GM20000 (cell line): ENCODE results near the gene ELF4.

Experiments
- DNase-seq: peaks from one replicate; pipeline ENCODE4 v3.0.0; 2012; ENCODE audit warnings: low spot score
- CTCF ChIP-seq: IDR thresholded peaks from 2 replicates; pipeline ENCODE4 v1.5.1; 2012; ENCODE audit warnings: mild to moderate bottlenecking, control low read depth; ENCODE audit errors: extremely low read depth, missing control alignments

The ELF4 gene

GRCh38 chrX:130082244-130083106 lies 27.8 kb downstream of the ELF4 start:
- peak; percentile 60 for DNase-seq

GRCh38 chrX:130081421-130082045 lies 28.8 kb downstream of the ELF4 start:
- no peak for DNase-seq
- TF ChIP-seq CTCF: no peak

More at GRCh38 chrX:130082244-130083106, 27.8 kb downstream of the ELF4 start:
- no peak for TF ChIP-seq CTCF

GRCh38 chrX:130080791-130081367 lies 29.4 kb downstream of the ELF4 start:
- no peak for DNase-seq
- no peak for TF ChIP-seq CTCF

GRCh38 chrX:130079824-130080406 lies 30.4 kb downstream of the ELF4 start:
- TF ChIP-seq CTCF: peak; percentile 58
- DNase-seq: peak; percentile 44

- TF ChIP-seq CTCF: no peak
- no peak for DNase-seq
Observed at GRCh38 chrX:130075777-130076176, 34.5 kb downstream of the ELF4 start.

GRCh38 chrX:130072345-130072740 lies 38.0 kb downstream of the ELF4 start:
- no peak for TF ChIP-seq CTCF

More at GRCh38 chrX:130072345-130072740, 38.0 kb downstream of the ELF4 start:
- no peak for DNase-seq
